SW 1271 (cell line): ENCODE data around the gene DPF3.

Source experiments
- DNase-seq, 2 experiments: peaks; one replicate each; lab custom pipeline; 2025; lab: John Stamatoyannopoulos, UW

Gene DPF3

DNA sequence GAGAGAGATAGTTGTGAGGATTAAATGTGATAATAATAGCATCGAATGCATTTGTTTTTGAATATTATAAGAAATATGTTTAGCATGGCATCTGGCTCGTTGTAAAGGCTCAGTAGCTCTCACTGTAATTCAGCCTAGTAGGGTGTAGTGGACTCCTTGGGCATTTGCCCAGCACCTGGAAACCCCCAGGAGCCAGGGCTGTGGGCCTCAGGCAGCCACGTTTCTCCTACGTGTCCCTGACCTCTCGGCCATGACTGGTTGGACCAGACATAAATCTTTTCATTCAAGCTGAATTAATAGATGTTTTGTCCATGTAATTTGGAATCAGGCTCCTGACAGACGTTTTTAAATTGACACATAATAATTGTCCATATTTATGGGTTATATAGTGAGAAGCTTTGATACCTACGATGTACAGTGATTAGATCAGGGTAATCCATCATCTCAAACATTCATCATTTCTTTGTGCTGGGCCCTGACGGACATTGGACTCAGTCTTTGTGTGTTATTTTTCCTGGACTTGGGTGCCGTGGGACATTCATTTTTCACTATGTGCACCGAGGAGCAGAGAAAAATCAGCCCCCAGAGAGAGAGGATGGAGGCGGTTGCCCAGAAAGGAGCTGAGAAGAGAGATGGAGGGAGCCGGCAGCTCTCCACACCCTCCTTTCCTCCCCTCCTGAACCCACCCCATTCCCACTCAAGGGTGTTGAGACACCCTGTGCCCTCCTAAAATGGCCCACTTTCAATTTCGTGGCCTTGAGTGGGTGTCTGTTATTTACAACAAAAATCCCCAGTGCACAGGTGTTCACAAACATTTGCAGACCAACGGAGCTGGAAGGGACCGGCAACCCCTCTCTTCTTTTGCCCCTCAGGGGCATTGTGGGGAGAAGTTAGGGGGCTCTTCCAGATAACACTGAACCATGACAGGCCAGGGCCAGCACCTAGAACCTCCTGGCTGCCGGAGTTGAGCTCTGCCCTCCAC is 296.4 kb downstream of the DPF3 start:
- no peak for DNase-seq

DNA sequence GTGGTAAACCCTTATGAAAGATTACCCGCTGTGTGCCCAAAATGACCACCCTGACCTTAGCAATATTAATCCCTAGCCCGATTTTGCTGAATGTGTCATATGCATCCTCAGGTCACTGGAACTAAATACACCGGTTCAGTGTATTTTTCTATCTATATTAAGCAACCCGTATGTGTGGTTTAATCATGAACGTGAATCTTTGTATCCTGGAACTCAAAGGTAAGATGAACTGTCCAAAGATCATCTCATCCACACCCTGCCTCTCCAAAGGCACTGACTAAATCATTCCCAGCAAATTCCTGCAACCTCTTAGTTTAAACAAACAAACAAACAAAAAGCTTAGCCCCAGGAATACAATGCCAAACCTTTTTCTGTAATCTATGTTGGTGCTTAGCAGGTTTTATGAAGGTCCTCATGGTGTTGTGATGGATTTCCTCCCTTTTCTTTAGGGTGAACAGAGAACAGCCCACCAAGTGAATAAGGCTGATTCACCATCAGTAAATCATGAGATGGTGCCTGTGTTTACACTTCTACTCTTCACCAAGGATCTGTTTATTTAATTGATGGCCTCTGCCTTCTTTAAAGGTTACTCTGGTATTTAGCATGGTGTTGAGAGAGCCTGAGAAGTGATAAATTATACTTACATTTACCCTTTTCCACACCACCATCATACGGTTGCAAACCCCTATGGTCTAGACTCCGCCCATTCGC is 298.6 kb downstream of the DPF3 start:
- DNase-seq: no peak

DNA sequence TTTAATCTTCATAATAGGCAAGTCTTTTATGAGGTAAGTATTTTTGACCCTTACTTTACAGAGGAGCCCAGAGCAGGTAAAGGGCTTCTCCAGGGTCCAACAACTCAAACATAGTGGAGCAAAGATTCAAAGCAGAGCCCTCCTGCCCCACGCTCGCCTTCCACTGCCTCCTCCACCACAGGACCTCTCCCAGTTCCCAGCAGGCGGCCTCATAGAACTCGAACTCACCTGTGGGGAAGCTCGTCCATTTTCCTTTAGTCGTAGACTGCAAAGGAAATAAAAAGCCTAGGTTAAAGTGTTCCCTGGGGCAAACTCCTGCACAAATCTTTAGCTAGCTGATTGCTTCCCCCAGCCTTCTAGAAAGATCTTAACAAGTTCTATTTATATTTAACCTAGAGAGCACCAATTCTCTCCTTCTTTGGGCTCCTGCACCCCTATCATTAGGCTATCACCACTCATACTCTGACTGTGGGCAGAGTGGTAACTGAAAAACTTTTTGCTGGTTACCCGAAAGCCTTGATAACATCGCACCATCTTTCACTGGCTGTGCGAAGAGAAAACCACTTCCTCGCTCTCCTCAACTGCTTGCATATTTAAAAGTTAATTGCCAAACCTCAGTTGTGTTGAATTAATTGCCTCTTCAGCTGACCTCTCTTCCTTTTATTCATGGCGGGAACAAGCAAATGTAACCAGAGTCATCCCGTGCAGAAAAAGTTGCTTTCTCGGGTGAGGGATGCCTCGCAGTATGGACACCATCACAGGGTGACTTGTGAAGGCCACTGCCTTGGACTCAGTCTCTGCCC is 299.6 kb downstream of the DPF3 start:
- no peak for DNase-seq

DNA sequence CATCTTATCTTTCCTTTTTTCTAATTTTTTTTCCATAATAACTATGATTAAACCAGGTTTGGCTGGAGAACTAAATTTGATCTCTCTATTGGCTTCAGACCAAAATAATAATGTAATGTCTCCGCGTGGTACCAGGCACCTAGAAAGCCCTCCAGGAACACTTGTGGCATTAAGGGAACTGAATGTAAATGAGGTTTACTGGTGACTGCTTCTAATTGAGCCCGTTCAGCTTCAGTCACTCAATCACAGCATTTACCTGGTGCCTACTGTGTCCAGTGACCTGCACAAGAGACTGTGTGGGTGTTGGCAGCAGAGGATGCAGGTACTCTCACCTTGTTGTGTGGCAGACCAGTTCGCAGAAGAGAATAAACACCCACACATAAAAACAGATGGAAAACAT is 302.5 kb downstream of the DPF3 start:
- DNase-seq: no peak

DNA sequence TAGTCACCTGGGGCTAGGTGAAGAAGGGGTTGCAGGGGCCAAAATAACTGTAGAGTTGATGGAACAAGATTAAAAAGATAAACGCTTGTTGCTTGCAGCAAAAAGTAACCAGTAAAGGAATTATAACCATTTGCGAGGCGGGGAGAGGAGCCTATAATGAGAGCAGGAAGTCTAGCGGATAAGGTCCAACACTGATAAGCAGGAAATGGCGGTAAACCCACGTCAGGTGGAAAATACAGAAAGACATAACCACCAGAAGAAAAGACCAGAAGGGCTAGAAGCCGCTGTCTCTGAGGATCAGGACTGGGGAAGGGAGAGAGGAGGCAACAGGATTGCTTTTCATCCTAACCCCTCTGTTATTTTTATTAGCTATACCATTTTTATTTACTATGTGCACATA is 303.3 kb downstream of the DPF3 start:
- no peak for DNase-seq

DNA sequence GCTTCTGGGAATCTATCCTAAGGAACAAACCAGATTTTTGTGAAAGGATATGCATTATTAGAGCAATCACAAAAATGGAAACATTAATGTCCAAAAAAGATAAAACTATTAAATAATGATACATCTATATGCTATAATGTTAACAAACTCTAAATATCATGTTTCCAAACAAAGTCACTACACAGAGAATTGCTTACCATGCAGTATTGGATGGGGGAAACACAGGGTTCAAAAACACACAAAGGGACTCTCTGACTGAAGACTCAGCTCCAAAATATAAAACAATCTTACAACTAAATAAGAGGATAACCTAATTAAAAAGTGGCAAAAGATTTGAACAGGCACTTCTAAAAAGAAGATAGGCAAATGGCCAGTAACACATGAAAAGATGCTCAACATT is 304.2 kb downstream of the DPF3 start:
- DNase-seq: no peak

DNA sequence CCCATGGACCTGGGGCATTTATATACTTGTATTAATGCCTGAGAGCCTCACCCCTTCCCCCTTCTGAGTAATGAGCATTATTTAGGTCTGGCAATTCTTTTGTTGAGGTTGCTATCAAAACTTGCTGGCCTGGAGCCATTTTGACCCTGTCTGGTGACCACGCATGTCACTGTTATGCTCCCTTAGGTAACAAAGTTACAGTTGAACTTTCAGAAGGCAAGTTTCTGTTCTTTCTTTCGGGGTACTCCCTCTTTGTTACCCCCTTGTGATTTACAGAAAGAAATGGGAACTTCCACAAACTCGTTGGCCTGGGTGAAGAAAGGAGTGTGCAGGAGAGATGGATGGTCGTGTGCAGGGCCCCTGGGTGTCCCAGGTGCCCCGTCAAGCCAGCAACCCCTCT is 305.4 kb downstream of the DPF3 start:
- DNase-seq: no peak

DNA sequence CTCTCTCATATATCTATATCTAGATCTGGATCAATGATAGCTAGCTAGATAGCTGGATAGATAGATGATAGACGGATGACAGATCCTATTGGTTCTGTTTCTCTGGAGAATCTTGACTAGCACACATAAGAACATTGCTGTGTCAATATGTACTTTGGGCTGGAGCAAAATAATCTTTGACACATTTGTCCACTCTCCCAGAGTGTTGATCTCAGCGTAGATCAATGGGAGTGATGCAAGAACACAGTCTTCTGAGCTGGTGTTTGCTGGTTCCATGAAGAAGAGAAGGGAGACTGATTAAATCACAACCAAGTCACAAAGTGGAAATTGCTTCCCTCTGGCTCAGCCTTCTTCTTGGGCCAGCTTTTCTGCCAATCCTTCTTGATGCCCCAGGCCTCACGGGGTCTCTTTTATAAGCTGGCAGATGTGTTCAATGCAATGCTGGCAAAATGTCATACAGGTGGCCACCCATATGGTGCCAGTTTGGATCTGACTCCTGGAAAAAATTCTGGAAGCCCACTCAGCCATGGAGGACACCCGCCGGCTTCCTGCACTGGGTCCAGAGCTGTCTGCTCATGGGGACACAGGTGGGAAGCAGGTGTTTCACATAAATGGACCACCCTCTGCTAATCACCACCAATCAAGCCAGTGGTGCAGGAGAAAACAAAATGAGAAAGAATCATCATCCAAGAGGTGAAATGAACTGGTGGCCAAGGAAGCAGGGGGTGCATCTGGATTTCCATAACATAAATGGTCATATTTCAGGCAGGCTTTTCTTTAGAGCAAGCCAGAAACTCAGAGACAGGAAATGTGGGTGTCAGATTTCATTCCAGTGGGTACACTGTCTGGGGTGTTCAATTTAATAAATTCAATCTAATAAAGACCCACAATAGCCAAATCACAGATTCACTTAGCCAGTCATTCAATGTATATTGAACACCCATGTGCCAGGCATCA is 310.3 kb downstream of the DPF3 start:
- DNase-seq: no peak

DNA sequence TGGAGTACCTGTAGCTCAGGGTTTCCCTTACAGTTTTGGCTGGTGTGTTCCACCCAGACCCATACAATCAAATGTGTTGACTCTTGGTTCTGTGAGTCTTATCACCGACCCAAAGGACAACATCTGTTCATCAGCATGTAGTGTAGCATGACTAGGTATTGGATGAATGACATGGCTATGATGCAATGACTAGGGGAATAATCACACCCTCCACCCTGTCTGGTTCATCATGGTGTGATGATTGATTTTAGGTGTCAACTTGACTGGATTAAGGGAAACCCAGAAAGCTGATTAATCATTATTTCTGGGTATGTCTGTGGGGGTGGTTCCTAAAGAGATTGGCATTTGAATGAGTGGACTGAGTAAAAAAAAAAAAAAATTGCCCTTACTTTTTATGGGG is 311.3 kb downstream of the DPF3 start:
- DNase-seq: no peak

DNA sequence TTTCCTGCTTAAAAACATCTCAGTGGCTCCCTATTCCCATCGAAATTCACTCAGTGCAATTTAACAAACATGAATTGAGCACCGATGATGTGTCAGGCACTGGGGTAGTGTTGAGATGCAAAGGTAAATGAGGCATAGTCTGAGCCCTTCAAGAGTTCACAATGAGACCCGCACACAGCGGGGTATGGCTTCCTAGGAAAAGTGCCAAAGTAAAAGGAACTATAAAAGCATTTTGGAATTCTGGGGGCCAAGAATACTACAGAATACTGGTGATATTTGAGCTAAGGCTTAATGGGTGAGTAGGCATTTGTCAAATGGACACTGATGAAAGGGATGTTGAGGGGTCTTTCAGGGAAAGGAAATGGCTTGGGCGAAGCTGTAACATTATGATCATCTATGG is 315.4 kb downstream of the DPF3 start:
- DNase-seq: no peak

DNA sequence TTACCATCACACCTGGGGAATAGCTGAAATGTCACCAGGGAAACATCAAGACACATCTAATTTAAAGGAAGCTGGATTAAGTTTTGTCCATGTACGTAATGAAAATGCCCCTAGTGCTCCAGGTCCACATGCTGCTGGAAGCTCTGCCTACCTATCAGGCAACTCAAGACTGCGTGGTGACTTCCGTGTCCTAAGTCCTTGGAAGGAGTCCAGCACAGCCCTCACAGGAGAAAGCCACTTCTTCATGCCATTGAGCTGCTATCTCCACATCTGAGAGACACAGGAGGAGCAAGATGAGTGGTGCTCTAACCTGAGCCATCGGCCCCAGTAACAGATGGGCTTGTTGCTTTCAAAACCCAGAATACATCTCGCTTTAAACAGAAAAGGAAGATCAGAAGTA is 316.4 kb downstream of the DPF3 start:
- DNase-seq: no peak

DNA sequence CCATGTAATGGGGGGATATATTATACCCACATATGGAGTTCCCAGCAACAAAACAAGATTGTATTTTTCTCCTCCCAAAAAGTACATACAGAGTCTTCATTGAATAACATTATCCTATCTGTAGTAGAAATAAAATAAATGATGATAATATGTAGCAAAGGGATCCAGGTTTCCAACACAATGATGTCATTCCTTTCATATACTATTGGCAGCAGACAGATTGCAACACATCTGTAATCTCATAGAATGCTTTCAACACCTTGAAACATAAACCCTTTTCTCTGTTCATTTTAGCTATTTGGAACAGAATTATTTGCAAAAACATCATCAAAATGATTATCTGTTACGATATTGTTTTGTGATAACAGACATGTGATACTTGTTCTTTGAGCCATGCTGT is 317.6 kb downstream of the DPF3 start:
- DNase-seq: no peak

DNA sequence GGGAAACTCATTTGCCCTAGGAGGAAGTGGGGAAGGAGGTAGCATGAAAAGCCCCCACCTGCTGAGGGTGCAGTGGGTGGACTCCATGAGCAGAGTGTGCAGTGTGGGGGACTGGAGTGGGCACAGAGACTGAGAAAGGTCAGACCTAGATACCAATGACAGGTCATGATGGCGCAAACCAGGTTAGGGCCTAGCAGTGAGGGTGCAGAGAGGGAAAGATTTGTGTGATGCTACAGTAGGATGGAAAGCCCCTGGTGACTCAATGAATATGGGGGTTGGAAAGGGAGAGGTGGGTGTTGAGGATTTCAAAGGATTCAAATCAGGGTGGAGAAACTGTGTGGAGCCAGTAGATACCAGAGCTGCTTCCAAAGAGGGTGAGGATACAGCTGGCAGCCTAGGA is 319.2 kb downstream of the DPF3 start:
- DNase-seq: no peak

DNA sequence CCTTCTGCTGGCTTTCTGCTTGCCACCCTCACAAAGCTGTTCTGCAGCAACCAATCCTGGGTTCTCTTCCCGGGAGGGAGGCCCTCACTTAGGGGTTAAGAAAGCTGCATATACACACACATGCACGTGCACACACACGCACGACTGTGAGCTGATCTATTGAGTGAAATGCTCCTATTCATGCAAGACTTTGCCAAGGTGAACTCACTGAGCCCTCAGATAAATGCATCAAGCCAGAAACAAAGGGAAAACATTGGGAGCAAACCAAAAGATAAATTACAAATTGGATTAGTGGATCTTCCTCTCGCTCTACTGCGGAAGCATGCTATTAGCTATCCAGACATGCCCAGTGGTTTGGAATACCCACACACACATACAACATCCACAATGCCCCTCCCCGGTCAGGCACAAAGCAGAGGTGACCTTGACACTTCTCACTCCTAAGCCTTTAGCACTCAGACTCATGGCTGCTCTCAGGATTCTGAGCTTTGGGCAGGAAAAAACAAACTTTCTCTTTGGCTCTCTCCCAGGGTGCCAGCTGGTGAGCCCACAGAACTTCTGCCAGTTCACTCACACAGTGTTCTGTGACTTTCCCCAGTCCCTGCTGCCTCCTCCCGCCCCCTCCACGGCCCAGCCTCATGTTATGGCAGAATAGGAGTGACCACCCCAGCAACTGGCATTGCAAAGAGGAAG is 320.0 kb downstream of the DPF3 start:
- DNase-seq: no peak
